Measurements from ENCODE around the gene TARDBP. TPM values are rescaled to one million over a fixed set of nuclear protein-coding genes. Genes with fewer than 3 reads are reported as not detected.
A peak's percentile ranks its signal among the peaks of the same experiment; 100 is the strongest.

Gene TARDBP
- total and polyA plus RNA-seq, 12 donors: 66.0 to 138 (median 102) TPM

DNA sequence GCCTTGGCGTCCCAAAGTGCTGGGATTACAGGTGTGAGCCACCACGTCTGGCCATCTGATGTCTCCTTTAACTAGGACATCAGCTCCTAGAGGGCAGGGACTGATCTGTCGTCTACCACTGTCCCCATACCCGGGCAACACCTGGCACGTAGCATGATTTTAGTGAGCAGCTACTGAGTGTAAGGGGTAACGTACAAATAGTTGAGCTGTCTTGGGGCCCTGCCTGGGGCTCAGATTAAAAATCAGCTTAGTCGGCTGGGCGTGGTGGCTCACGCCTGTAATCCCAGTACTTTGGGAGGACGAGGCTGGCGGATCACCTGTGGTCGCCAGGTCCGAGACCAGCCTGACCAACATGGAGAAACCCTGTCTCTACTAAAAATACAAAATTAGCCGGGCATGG, 45.6 kb downstream of the TARDBP start:
- Histone ChIP-seq H3K36me3 (peaks cover 0 to 49% (median 13%) of the 10 kb centered on the region in 9 donors), H3K9me3 (no peaks in the 10 kb centered on the region), H3K4me1 (peaks cover 8 to 35% (median 23%) of the 10 kb centered on the region in 9 donors), H3K4me3 (no peak overlapping the region), H3K27ac (no peak overlapping the region), H3K27me3 (no peaks in the 10 kb centered on the region)
- TF ChIP-seq, protein P1, sequence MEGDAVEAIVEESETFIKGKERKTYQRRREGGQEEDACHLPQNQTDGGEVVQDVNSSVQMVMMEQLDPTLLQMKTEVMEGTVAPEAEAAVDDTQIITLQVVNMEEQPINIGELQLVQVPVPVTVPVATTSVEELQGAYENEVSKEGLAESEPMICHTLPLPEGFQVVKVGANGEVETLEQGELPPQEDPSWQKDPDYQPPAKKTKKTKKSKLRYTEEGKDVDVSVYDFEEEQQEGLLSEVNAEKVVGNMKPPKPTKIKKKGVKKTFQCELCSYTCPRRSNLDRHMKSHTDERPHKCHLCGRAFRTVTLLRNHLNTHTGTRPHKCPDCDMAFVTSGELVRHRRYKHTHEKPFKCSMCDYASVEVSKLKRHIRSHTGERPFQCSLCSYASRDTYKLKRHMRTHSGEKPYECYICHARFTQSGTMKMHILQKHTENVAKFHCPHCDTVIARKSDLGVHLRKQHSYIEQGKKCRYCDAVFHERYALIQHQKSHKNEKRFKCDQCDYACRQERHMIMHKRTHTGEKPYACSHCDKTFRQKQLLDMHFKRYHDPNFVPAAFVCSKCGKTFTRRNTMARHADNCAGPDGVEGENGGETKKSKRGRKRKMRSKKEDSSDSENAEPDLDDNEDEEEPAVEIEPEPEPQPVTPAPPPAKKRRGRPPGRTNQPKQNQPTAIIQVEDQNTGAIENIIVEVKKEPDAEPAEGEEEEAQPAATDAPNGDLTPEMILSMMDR (IDR thresholded peaks at IDR 0.05): no peak
- DNase-seq: no peak
- intact Hi-C loops (cut with DNase I): loop anchor here in 1 of 10 donors (10.0 kb wide), 1 partner anchor 667 kb away; no protein-coding TSS in a partner anchor
- no peak for ATAC-seq
- WGBS, 2 donors: 97 to 98% methylated on average over 14 of the region's 14 CpGs

DNA sequence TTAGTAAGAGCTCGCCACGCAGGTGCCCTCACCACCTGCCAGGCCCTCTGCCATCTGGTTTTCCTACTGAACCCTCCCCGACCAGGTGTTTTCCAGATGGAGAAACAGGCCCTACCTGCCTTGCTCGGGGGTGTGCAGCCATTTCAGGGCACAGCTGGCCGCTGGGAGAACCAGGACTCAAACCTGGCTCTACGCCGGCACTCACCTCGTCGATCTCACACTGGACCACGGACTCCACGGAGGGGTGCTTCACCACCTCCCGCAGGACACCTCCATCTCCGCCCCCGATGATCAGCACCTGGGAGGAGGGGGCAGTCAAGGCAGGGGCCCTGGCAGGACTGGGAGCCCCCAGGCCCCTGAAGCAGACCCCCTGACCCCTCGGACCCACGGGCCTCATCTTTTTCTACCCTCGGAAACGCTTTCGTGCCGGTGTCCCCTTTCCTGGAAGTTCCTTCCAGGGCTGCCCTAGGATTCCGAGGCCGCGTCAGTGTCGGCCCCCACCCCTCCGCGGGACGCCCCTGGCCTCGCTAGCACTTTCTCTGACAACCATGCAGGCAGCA, 46.2 kb downstream of the TARDBP start:
- intact Hi-C loops (cut with DNase I): loop anchor here in 1 of 10 donors (10.0 kb wide), 1 partner anchor 666 kb away; no protein-coding TSS in a partner anchor
- H3K9me3 ChIP-seq: no peaks in the 10 kb centered on the region
- peaks cover 8 to 32% (median 22%) of the 10 kb centered on the region in 9 donors for H3K4me1 ChIP-seq
- H3K27me3 ChIP-seq: no peaks in the 10 kb centered on the region
- 59 to 63% methylated on average over 28 of the region's 28 CpGs for WGBS, 2 donors
- peaks cover 0 to 56% (median 13%) of the 10 kb centered on the region in 9 donors for H3K36me3 ChIP-seq
- ATAC-seq: no peak
- peak overlapping the region in 1 of 10 donors; percentile 74 for H3K27ac ChIP-seq
- no peak for DNase-seq
- peak overlapping the region; percentile 59 to 99 (median 95) for H3K4me3 ChIP-seq
- TF ChIP-seq, protein P1 (IDR thresholded peaks at IDR 0.05): no peak

DNA sequence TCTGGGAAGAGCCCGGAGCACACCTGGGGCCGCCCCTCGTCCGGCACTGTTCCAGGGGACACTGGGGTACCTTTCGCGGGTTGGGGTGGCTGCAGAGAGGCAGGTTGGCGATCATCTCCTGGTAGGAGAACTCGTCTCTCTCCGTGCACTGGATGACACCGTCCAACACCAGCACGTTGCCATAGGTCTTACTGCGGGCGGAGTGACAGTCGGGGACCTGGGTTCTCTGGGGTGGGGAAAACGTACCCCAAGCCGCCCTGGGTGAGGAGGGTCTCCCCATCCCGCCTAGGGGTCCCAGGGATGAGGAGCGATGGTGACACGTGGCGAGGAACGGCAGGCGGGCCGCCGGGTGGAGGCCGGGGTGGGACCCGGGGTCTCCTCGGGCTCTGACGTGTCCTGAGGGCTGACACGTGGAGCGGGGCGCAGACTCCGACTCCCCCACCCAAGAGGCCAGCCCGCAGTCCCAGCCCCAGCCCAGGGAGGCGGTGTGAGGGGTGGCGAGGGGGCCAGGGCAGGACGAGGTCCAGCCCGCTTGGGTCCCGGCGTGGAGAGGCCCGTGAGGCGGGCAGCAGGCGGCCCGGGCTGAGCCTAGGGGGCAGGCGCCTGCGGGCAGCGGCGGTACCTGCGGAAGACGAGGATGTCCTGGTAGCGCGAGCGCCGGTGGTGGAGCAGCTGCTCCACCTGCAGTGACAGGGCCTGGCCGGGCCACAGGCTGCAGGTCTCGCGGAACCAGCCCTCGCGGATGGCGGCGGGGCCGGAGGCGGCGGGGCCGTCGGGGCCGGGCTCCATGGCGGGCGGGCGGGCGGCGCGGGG, 46.9 kb downstream of the TARDBP start:
- Histone ChIP-seq H3K27ac (peak overlapping the region in 8 of 10 donors; percentile 21 to 76 (median 64)), H3K4me3 (peak overlapping the region; percentile 59 to 99 (median 95)), H3K27me3 (no peaks in the 10 kb centered on the region), H3K36me3 (peaks cover 0 to 57% (median 13%) of the 10 kb centered on the region in 9 donors), H3K9me3 (no peaks in the 10 kb centered on the region), H3K4me1 (peaks cover 8 to 32% (median 22%) of the 10 kb centered on the region in 9 donors)
- TF ChIP-seq, protein P1 (IDR thresholded peaks at IDR 0.05): no peak
- no peak for DNase-seq
- intact Hi-C loops (cut with DNase I): loop anchor here in 1 of 10 donors (10.0 kb wide), 1 partner anchor 665 kb away; no protein-coding TSS in a partner anchor
- 2 to 3% methylated on average over 63 to 72 of the region's 72 CpGs for WGBS, 2 donors
- ATAC-seq: peak in 2 of 8 donors; percentile 1 to 5
